Panc1 (cell line): ENCODE results near the gene CLBA1. TPM values are rescaled to one million over a fixed set of nuclear protein-coding genes. Genes with fewer than 3 reads are reported as not detected.

Experiments
- ATAC-seq: fragments of 200-7000 bp; cut with Tn5 transposase; 2 replicates; pipeline ENCODE4 v1.9.1; 2020; ENCODE audit warnings: mild to moderate bottlenecking, moderate library complexity
- BruUV-seq: library from RNA; stranded (reverse); fragments of 400-500 nt; replicated peaks from 2 replicates; lab custom pipeline; 2021; lab: Mats Ljungman, UMichigan
- CTCF ChIA-PET: fragments of 300-600 bp; sonication (Branson Sonifier 250); formaldehyde crosslinking; loops from one replicate; lab custom pipeline; 2022; ENCODE audit warnings: antibody characterized with exemption; lab: Charles Lee
- POLR2A ChIA-PET: fragments of 300-600 bp; sonication (Branson Sonifier 250); formaldehyde crosslinking; loops from one replicate; lab custom pipeline; 2022; ENCODE audit warnings: antibody characterized with exemption; lab: Charles Lee
- DNase-seq: peaks from one replicate; pipeline ENCODE4 v3.0.0-alpha.2; 2010; ENCODE audit warnings: low read depth, low spot score
- H3K27ac ChIP-seq: 2 replicates; pipeline ENCODE4 v1.5.1; 2011; ENCODE audit warnings: mild to moderate bottlenecking, low read length, inconsistent platforms
- H3K27me3 ChIP-seq: fragments of 200-500 bp; sonication (Bioruptor generic); 2 replicates; pipeline ENCODE4 v1.6.0; 2014; ENCODE audit warnings: low read length, inconsistent platforms; ENCODE audit not compliant: control insufficient read depth, insufficient read depth
- H3K36me3 ChIP-seq: fragments of 200-500 bp; sonication (Bioruptor generic); 2 replicates; pipeline ENCODE4 v1.5.1; 2014; ENCODE audit warnings: inconsistent platforms, mild to moderate bottlenecking, low read length, moderate library complexity; ENCODE audit not compliant: control insufficient read depth, insufficient read depth
- H3K4me1 ChIP-seq: 2 replicates; pipeline ENCODE4 v1.5.1; 2011; ENCODE audit warnings: inconsistent platforms, mild to moderate bottlenecking, low read length, moderate library complexity; ENCODE audit not compliant: control insufficient read depth, insufficient read depth
- H3K4me3 ChIP-seq, 2 experiments: 2 replicates each; pipeline ENCODE4 v1.5.1; 2011 to 2012; ENCODE audit warnings: low read depth in 2 of 2, low read length in 2 of 2, mild to moderate bottlenecking in 2 of 2, inconsistent platforms in 1 of 2, moderate library complexity in 1 of 2
- H3K9me3 ChIP-seq: fragments of 200-500 bp; sonication (Bioruptor generic); 2 replicates; pipeline ENCODE4 v1.5.1; 2014; ENCODE audit warnings: low read depth, mild to moderate bottlenecking, inconsistent platforms, low read length, moderate library complexity; ENCODE audit not compliant: control insufficient read depth, insufficient read depth
- POLR2AphosphoS5 ChIP-seq: IDR thresholded peaks from 2 replicates; pipeline ENCODE4 v1.6.1; 2012; ENCODE audit warnings: mild to moderate bottlenecking, low read depth, low read length, moderate library complexity
- SIN3A ChIP-seq: IDR thresholded peaks from 2 replicates; pipeline ENCODE4 v1.6.1; 2012; ENCODE audit warnings: low read depth, mild to moderate bottlenecking, low read length, moderate library complexity, borderline replicate concordance; ENCODE audit not compliant: insufficient read depth
- TCF7L2 ChIP-seq: IDR thresholded peaks from 2 replicates; pipeline ENCODE4 v1.6.1; 2011; ENCODE audit warnings: mild to moderate bottlenecking, low read depth, low read length, inconsistent platforms
- in situ Hi-C: cut with HindIII; loops from 2 replicates; pipeline ENCODE4 v1.10.0; 2016; ENCODE audit warnings: low sequenced_read_pairs, low pct_unique_long_range_greater_than_20kb
- intact Hi-C: fragments of 100-400 bp; cut with micrococcal nuclease; formaldehyde crosslinking; loops from one replicate; pipeline ENCODE4 v1.10.0; 2022; ENCODE audit not compliant: unreplicated experiment
- total RNA-seq: library from RNA; stranded (reverse); gene quantifications from one replicate; pipeline ENCODE4 v1.2.1, GENCODE V29; 2021; ENCODE audit not compliant: unreplicated experiment
- TF ChIP-seq, protein P1 (sequence below), 2 experiments: IDR thresholded peaks; 2 replicates each; pipeline ENCODE4 v1.6.1; 2011 to 2012; ENCODE audit warnings: low read depth in 2 of 2, control low read depth in 1 of 2, low read length in 1 of 2, mild to moderate bottlenecking in 1 of 2, moderate library complexity in 1 of 2; ENCODE audit not compliant: insufficient read depth in 1 of 2
- TF ChIP-seq, protein P2 (sequence below): fragments of 450-650 bp; IDR thresholded peaks from 2 replicates; pipeline ENCODE4 v1.5.1; 2017; ENCODE audit warnings: mild to moderate bottlenecking

Gene CLBA1
- total RNA-seq, 1 experiment from 2014 or later = 13.8 TPM

DNA sequence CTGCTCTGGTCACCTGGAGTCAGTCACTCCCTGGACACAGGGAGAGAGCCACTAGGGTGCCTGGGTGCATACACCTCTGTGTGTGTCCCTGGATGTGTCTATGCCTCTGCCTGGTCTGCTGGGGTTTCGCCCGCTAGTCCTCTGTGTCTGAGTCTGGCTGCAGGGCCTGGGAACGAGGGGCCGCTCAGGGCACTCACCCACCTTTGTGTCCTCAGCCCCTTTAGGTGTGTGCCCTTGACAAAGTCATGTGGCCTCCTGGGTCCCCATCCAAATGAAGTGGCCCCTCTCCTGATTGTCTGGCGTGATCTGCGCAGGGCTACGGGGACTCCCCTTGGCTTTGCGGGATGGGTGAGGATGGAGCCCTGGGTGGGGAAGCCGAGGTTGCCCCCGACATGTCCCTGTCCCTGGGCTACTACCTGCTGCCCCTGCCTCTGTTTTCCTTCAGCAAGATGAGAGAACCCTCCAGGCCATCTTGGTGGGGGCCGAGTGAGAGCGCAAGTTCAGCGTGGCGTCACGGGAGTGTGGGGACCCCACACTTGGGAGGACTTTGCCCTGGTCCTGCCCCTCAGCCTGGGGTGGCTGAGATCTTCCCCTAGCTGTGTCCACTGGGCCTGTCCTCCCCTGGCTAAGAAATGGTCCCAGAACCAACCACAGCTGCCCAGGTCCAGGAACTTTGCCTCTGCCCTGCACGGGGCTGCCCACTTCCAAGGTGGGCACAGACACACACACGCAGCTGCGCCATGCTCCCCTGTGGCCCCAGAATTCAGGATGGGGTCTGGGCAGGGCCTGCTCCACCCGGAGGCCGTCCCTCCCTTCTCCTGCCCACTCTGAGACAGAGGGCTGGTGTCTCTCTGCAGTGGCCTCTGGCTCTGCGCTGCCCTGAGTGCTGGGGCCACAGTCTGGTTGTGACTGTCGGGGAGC is 4.7 kb upstream of the CLBA1 start:
- TF ChIP-seq, protein P1, sequence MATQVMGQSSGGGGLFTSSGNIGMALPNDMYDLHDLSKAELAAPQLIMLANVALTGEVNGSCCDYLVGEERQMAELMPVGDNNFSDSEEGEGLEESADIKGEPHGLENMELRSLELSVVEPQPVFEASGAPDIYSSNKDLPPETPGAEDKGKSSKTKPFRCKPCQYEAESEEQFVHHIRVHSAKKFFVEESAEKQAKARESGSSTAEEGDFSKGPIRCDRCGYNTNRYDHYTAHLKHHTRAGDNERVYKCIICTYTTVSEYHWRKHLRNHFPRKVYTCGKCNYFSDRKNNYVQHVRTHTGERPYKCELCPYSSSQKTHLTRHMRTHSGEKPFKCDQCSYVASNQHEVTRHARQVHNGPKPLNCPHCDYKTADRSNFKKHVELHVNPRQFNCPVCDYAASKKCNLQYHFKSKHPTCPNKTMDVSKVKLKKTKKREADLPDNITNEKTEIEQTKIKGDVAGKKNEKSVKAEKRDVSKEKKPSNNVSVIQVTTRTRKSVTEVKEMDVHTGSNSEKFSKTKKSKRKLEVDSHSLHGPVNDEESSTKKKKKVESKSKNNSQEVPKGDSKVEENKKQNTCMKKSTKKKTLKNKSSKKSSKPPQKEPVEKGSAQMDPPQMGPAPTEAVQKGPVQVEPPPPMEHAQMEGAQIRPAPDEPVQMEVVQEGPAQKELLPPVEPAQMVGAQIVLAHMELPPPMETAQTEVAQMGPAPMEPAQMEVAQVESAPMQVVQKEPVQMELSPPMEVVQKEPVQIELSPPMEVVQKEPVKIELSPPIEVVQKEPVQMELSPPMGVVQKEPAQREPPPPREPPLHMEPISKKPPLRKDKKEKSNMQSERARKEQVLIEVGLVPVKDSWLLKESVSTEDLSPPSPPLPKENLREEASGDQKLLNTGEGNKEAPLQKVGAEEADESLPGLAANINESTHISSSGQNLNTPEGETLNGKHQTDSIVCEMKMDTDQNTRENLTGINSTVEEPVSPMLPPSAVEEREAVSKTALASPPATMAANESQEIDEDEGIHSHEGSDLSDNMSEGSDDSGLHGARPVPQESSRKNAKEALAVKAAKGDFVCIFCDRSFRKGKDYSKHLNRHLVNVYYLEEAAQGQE (IDR thresholded peaks at IDR 0.05; ENCODE audit: insufficient read depth in 1 of 2, low read depth in 2 of 2, low read length in 1 of 2) = no peak
- TF ChIP-seq TCF7L2 = no peak
- Histone ChIP-seq H3K36me3 (peaks cover 2% of the 10 kb centered on the region; the same call in 1 of the 2 replicates), H3K27ac (peak overlapping the region; percentile 49), H3K4me3 (no peak overlapping the region), H3K9me3 (no peaks in the 10 kb centered on the region), H3K4me1 (peaks cover 26% of the 10 kb centered on the region), H3K27me3 (no peaks in the 10 kb centered on the region)
- no TSS peak for BruUV-seq
- DNase-seq = no peak
- intact Hi-C loops = no loop called here
- ChIA-PET CTCF (no interaction called here), POLR2A (interaction anchor here (0.5 kb wide), 1 partner anchor 72 kb away, joined by 7 read pairs; no protein-coding TSS in a partner anchor)
- no peak; the same call in 1 of the 2 replicates for ATAC-seq
- in situ Hi-C loops = no loop called here

DNA sequence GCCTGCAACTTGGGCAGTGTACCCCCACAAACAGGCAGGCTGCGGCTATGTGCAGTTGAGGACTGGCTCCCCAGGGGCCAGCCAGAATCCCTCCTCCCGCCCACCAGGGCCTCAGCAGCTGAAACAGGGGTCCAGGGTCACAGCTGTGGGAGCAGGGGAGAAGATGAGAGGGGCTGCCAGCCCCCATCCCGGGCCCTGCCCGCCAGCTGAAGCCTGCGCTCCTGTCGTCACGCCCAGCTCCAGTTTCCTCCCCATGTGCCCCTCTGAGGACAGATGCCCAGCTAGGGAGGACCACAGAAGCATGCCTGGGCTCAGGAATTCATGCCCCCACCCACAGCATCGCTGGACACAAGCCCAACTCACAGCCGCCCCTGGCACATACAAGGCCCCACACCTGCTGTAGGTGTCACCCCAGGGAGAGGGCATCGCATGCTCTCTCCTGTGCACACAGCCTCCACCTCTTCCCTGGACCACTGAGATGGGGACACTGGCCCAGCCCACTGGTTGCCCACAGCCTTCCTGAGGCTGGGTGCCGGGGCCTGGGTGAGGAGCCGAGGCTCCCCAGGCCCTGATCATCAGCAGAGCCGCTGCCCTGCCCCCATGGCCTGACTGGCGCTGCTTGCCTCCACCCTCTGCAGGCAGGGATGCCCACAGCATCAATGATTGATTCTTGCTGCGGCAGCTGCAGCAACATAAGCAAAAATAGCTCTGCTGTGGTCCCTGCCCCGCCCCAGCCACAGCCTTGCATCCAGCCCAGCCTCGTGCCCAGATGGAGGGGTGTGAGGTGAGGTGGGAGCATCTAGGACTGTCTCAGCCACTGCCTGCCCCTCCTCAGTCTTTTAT is 3.7 kb upstream of the CLBA1 start:
- no peaks in the 10 kb centered on the region for H3K27me3 ChIP-seq
- TF ChIP-seq, protein P2, sequence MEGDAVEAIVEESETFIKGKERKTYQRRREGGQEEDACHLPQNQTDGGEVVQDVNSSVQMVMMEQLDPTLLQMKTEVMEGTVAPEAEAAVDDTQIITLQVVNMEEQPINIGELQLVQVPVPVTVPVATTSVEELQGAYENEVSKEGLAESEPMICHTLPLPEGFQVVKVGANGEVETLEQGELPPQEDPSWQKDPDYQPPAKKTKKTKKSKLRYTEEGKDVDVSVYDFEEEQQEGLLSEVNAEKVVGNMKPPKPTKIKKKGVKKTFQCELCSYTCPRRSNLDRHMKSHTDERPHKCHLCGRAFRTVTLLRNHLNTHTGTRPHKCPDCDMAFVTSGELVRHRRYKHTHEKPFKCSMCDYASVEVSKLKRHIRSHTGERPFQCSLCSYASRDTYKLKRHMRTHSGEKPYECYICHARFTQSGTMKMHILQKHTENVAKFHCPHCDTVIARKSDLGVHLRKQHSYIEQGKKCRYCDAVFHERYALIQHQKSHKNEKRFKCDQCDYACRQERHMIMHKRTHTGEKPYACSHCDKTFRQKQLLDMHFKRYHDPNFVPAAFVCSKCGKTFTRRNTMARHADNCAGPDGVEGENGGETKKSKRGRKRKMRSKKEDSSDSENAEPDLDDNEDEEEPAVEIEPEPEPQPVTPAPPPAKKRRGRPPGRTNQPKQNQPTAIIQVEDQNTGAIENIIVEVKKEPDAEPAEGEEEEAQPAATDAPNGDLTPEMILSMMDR = no peak
- TF ChIP-seq SIN3A (no peak), POLR2AphosphoS5 (no peak), TCF7L2 (no peak)
- TF ChIP-seq, protein P1 (IDR thresholded peaks at IDR 0.05; ENCODE audit: insufficient read depth in 1 of 2, low read depth in 2 of 2, low read length in 1 of 2) = no peak
- ChIA-PET CTCF (no interaction called here), POLR2A (interaction anchor here (0.5 kb wide), 1 partner anchor 49 kb away, joined by 3 read pairs; no protein-coding TSS in a partner anchor)
- intact Hi-C loops = no loop called here
- no peaks in the 10 kb centered on the region for H3K9me3 ChIP-seq
- no peak for DNase-seq
- H3K36me3 ChIP-seq = peaks cover 2% of the 10 kb centered on the region; the same call in 1 of the 2 replicates
- no TSS peak for BruUV-seq
- in situ Hi-C loops = no loop called here
- ATAC-seq = no peak
- H3K27ac ChIP-seq = 0 out of 2 replicates have a peak overlapping the region, but pooled peaks have one; percentile 29
- H3K4me1 ChIP-seq = peaks cover 31% of the 10 kb centered on the region
- no peak overlapping the region for H3K4me3 ChIP-seq
